Limb (tissue), 2 donors: ENCODE results near the gene SDHB.
"Not testable (repeated sequence)": the region's sequence is repeated elsewhere in the genome, so short reads cannot be mapped to it uniquely, and the experiment has no call there.

ENCODE experiments used
- DNase-seq, 2 donors: peaks; one replicate each; pipeline ENCODE4 v3.0.0-alpha.2; 2016; ENCODE audit errors: extremely low spot score in 2 of 2

The SDHB gene

GRCh38 chr1:17075470-17076255, 21.8 kb upstream of the SDHB start:
- DNase-seq: no peak

- no peak for DNase-seq
Observed at GRCh38 chr1:17071794-17072193, 18.0 kb upstream of the SDHB start.

GRCh38 chr1:17070163-17070525, 16.3 kb upstream of the SDHB start:
- no peak for DNase-seq

- DNase-seq: no peak
Observed at GRCh38 chr1:17069452-17070162, 15.8 kb upstream of the SDHB start.

- no peak for DNase-seq
Observed at GRCh38 chr1:17068789-17069188, 15.0 kb upstream of the SDHB start.

GRCh38 chr1:17067465-17068240, 13.8 kb upstream of the SDHB start:
- no peak for DNase-seq

- no peak for DNase-seq
Observed at GRCh38 chr1:17067069-17067426, 13.2 kb upstream of the SDHB start.

GRCh38 chr1:17066361-17067068, 12.7 kb upstream of the SDHB start:
- DNase-seq: no peak

- no peak for DNase-seq
Observed at GRCh38 chr1:17065666-17066065, 11.8 kb upstream of the SDHB start.

GRCh38 chr1:17062751-17063150, 8.9 kb upstream of the SDHB start:
- DNase-seq: not testable (repeated sequence)

- DNase-seq: no peak
Observed at GRCh38 chr1:17061892-17062291, 8.1 kb upstream of the SDHB start.

- DNase-seq: no peak
Observed at GRCh38 chr1:17061486-17061885, 7.7 kb upstream of the SDHB start.

- no peak for DNase-seq
Observed at GRCh38 chr1:17060306-17060749, 6.5 kb upstream of the SDHB start.

- peak; percentile 65 to 78 for DNase-seq
Observed at GRCh38 chr1:17059391-17060305, 5.8 kb upstream of the SDHB start.

- no peak for DNase-seq
Observed at GRCh38 chr1:17056551-17056950, 2.7 kb upstream of the SDHB start.

GRCh38 chr1:17055801-17056200, 2.0 kb upstream of the SDHB start:
- no peak for DNase-seq

GRCh38 chr1:17053086-17053684, 647 bp downstream of the SDHB start:
- no peak for DNase-seq

- no peak for DNase-seq
Observed at GRCh38 chr1:17052641-17053040, 1.2 kb downstream of the SDHB start.

- DNase-seq: no peak
Observed at GRCh38 chr1:17052038-17052437, 1.8 kb downstream of the SDHB start.

- DNase-seq: no peak
Observed at GRCh38 chr1:17047924-17048323, 5.9 kb downstream of the SDHB start.
